Measurements from ENCODE around the gene TXLNG. TPM values are rescaled to one million over a fixed set of nuclear protein-coding genes. Genes with fewer than 3 reads are reported as not detected.
A peak's percentile ranks its signal among the peaks of the same experiment; 100 is the strongest.

TXLNG gene
- total RNA-seq, 1 donor from 2014 or later = 37.1 TPM

DNA sequence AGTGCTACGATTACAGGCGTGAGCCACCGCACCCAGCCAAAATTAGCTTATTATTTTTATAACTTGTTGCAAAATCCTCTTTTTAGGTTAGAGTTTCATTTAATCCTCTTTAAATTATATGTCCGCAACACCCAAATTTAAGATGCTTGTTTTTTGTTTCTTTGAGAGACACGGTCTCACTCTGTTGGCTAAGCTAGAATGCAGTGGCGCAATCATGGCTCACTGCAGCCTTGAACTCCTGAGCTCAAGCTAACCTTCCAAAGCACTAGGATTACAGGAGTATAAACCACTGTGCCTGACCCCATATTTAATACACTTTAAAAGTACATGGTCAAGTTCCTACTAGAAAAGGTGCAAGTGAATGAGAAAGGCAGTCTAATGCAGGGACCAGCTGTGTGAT lies 81.7 kb downstream of the TXLNG start:
- Histone ChIP-seq H3K4me3 (peak overlapping the region; percentile 91), H2AFZ (replicated peaks) (no peak overlapping the region), H3K9me3 (ENCODE audit: low read depth) (no peaks in the 10 kb centered on the region), H3K4me1 (peaks cover 36% of the 10 kb centered on the region), H3K27ac (no peak overlapping the region), H4K20me1 (ENCODE audit: low read depth) (peaks cover 66% of the 10 kb centered on the region), H3F3A (ENCODE audit: low read depth) (peaks cover 41% of the 10 kb centered on the region), H3K9ac (peak overlapping the region; percentile 89), H3K79me2 (ENCODE audit: low read depth) (peaks cover 67% of the 10 kb centered on the region), H3K27me3 (no peaks in the 10 kb centered on the region), H3K36me3 (peaks cover 27% of the 10 kb centered on the region), H3K4me2 (peak overlapping the region; percentile 98)
- no peak for DNase-seq (ENCODE audit: low spot score)
- Mint-ChIP-seq H3K27ac (no peak overlapping the region), H3K4me3 (peak overlapping the region; percentile 93), H3K9me3 (no peaks in the 10 kb centered on the region), H3K36me3 (peaks cover 31% of the 10 kb centered on the region), H3K27me3 (ENCODE audit: insufficient read depth, low read depth) (peaks cover 8% of the 10 kb centered on the region), H3K4me1 (peaks cover 44% of the 10 kb centered on the region)
- TF ChIP-seq EZH2 (IDR thresholded peaks at IDR 0.05) (no peak), EZH2phosphoT487 (IDR thresholded peaks at IDR 0.05) (no peak)
- TF ChIP-seq, protein P1, sequence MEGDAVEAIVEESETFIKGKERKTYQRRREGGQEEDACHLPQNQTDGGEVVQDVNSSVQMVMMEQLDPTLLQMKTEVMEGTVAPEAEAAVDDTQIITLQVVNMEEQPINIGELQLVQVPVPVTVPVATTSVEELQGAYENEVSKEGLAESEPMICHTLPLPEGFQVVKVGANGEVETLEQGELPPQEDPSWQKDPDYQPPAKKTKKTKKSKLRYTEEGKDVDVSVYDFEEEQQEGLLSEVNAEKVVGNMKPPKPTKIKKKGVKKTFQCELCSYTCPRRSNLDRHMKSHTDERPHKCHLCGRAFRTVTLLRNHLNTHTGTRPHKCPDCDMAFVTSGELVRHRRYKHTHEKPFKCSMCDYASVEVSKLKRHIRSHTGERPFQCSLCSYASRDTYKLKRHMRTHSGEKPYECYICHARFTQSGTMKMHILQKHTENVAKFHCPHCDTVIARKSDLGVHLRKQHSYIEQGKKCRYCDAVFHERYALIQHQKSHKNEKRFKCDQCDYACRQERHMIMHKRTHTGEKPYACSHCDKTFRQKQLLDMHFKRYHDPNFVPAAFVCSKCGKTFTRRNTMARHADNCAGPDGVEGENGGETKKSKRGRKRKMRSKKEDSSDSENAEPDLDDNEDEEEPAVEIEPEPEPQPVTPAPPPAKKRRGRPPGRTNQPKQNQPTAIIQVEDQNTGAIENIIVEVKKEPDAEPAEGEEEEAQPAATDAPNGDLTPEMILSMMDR (IDR thresholded peaks at IDR 0.05) = no peak

DNA sequence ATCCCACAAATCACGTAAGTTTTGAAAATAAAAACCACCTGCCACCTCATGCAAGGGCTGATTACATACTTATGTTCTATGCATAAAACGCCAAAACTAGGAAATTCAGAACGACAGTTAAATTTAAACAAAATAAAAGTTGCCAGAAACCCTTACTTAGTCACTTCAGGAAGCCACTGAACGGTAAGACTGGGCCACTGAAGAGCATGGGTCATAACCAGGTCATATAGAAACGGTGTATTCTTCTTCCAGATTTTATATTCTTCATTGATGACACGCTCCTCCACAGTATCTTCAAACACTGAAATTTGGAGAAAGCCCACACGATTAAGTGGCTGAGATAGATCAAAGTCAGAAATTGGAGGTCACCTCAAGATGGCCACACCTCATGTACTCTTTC lies 82.7 kb downstream of the TXLNG start:
- H3K27ac Mint-ChIP-seq = peak overlapping the region; percentile 90
- peak overlapping the region; percentile 98 for H3K4me2 ChIP-seq
- H3F3A ChIP-seq (ENCODE audit: low read depth) = peaks cover 48% of the 10 kb centered on the region
- H3K4me3 ChIP-seq = peak overlapping the region; percentile 91
- H3K36me3 ChIP-seq = peaks cover 18% of the 10 kb centered on the region
- H3K27me3 Mint-ChIP-seq (ENCODE audit: insufficient read depth, low read depth) = peaks cover 8% of the 10 kb centered on the region
- DNase-seq (ENCODE audit: low spot score) = no peak
- H3K9me3 ChIP-seq (ENCODE audit: low read depth) = no peaks in the 10 kb centered on the region
- H3K4me1 ChIP-seq = peaks cover 39% of the 10 kb centered on the region
- H3K9me3 Mint-ChIP-seq = no peaks in the 10 kb centered on the region
- H3K79me2 ChIP-seq (ENCODE audit: low read depth) = peaks cover 57% of the 10 kb centered on the region
- no peaks in the 10 kb centered on the region for H3K27me3 ChIP-seq
- peak overlapping the region; percentile 93 for H3K4me3 Mint-ChIP-seq
- H3K36me3 Mint-ChIP-seq = peaks cover 23% of the 10 kb centered on the region
- H3K9ac ChIP-seq = peak overlapping the region; percentile 89
- H2AFZ ChIP-seq (replicated peaks) = no peak overlapping the region
- H3K4me1 Mint-ChIP-seq = peaks cover 44% of the 10 kb centered on the region
- TF ChIP-seq, protein P1 (IDR thresholded peaks at IDR 0.05) = no peak
- TF ChIP-seq EZH2 (IDR thresholded peaks at IDR 0.05) (no peak), EZH2phosphoT487 (IDR thresholded peaks at IDR 0.05) (no peak)
- peak overlapping the region; percentile 100 for H3K27ac ChIP-seq
- peaks cover 56% of the 10 kb centered on the region for H4K20me1 ChIP-seq (ENCODE audit: low read depth)

DNA sequence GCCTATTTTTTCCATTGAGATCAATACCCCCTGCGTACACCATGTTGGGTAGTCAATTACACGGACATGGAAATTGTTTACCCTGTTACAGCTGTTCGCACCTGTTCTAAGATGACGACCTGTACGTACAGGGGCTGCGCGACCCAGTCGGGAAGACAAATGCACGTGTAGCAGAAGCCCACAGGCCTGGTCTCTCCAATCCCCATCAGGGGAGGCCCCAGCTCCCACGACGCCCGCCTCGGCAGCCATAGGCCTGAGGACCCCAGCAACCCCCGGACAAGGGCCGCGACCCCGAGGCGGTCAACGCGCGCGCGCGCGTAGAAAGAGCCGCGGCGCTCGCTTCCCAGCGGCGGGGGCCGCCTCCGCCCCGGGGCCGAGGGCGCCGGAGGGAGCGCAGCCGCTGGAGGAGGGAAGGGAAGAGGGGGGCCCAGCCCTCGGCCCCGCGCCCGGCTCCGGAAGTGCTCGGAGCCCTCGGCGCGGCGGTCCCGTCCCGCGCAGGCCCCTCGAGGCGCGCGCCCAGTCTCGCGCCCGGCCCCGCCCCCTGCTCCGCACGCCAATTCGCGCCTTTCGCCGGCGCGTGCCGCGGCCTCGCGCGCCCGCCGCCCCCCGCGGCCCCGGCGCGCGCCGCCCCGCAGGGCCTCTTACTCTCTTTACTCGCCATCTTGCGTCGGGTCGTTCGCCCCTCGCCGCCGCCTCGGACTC lies 83.3 kb downstream of the TXLNG start:
- no peak overlapping the region for H2AFZ ChIP-seq (replicated peaks)

More for the DNA sequence above, 83.3 kb downstream of the TXLNG start:
- Histone ChIP-seq H3K4me2 (peak overlapping the region; percentile 98), H3K9me3 (ENCODE audit: low read depth) (no peaks in the 10 kb centered on the region), H3K36me3 (peaks cover 18% of the 10 kb centered on the region), H3K27me3 (no peaks in the 10 kb centered on the region), H3K9ac (peak overlapping the region; percentile 96), H3F3A (ENCODE audit: low read depth) (peaks cover 48% of the 10 kb centered on the region), H4K20me1 (ENCODE audit: low read depth) (peaks cover 50% of the 10 kb centered on the region), H3K27ac (peak overlapping the region; percentile 100), H3K4me3 (peak overlapping the region; percentile 91), H3K4me1 (peaks cover 39% of the 10 kb centered on the region), H3K79me2 (ENCODE audit: low read depth) (peaks cover 51% of the 10 kb centered on the region)
- Mint-ChIP-seq H3K36me3 (peaks cover 21% of the 10 kb centered on the region), H3K27ac (peak overlapping the region; percentile 99), H3K4me1 (peaks cover 44% of the 10 kb centered on the region), H3K9me3 (no peaks in the 10 kb centered on the region), H3K4me3 (peak overlapping the region; percentile 97), H3K27me3 (ENCODE audit: insufficient read depth, low read depth) (peaks cover 8% of the 10 kb centered on the region)
- DNase-seq (ENCODE audit: low spot score) = peak; percentile 87
- TF ChIP-seq, protein P1 (IDR thresholded peaks at IDR 0.05) = no peak
- TF ChIP-seq EZH2 (IDR thresholded peaks at IDR 0.05) (no peak), EZH2phosphoT487 (IDR thresholded peaks at IDR 0.05) (no peak)
